NB4 (cell line): ENCODE data around the gene ABLIM1.

Experiments
- CTCF ChIP-seq: IDR thresholded peaks from one replicate; pipeline ENCODE4 v1.5.1; 2012; ENCODE audit warnings: low read depth, low read length
- MYC ChIP-seq: IDR thresholded peaks from 2 replicates; pipeline ENCODE4 v1.6.1; 2011; ENCODE audit warnings: low read depth, low read length

GRCh38 chr10:114400091-114400490, 258.0 kb downstream of the ABLIM1 start:
- no peak for TF ChIP-seq MYC
- TF ChIP-seq CTCF, result no peak
